HepG2 (cell line): ENCODE data around the gene ATP10A. TPM values are rescaled to one million over a fixed set of nuclear protein-coding genes. Genes with fewer than 3 reads are reported as not detected.

Experiments used
- FOXP1 ChIP-seq, 2 experiments: fragments of 450-650 bp in 1 of 2; IDR thresholded peaks; 2 replicates each; pipeline ENCODE4 v1.6.1; 2017 to 2018; ENCODE audit warnings: antibody characterized with exemption in 1 of 2
- FOXP4 ChIP-seq: sonication (generic); formaldehyde crosslinking; IDR thresholded peaks from 2 replicates; pipeline ENCODE4 v1.4.0; 2020; ENCODE audit warnings: missing genetic modification reagents
- HNF1B ChIP-seq: sonication (generic); formaldehyde crosslinking; IDR thresholded peaks from 2 replicates; pipeline ENCODE4 v1.5.1; 2020; ENCODE audit warnings: mild to moderate bottlenecking, moderate library complexity, missing genetic modification reagents
- MAF1 ChIP-seq: sonication (generic); formaldehyde crosslinking; IDR thresholded peaks from 2 replicates; pipeline ENCODE4 v1.5.0; 2020; ENCODE audit warnings: missing genetic modification reagents, borderline replicate concordance
- MAX ChIP-seq: IDR thresholded peaks from 2 replicates; pipeline ENCODE4 v1.6.1; 2012; ENCODE audit warnings: inconsistent platforms
- NPAS2 ChIP-seq: sonication (generic); formaldehyde crosslinking; IDR thresholded peaks from 2 replicates; pipeline ENCODE4 v1.8.0; 2022; ENCODE audit warnings: mild to moderate bottlenecking, missing genetic modification reagents, borderline replicate concordance
- RFXANK ChIP-seq: IDR thresholded peaks from 2 replicates; pipeline ENCODE4 v1.6.1; 2016
- SNAPC5 ChIP-seq: sonication (generic); formaldehyde crosslinking; IDR thresholded peaks from 2 replicates; pipeline ENCODE4 v1.8.1; 2023; ENCODE audit warnings: mild to moderate bottlenecking, missing genetic modification reagents, borderline replicate concordance
- SOX5 ChIP-seq: IDR thresholded peaks from 2 replicates; pipeline ENCODE4 v1.6.1; 2016; ENCODE audit warnings: borderline replicate concordance
- TBX2 ChIP-seq: sonication (generic); formaldehyde crosslinking; IDR thresholded peaks from 2 replicates; pipeline ENCODE4 v1.5.0; 2020; ENCODE audit warnings: missing genetic modification reagents, mild to moderate bottlenecking, borderline replicate concordance
- TFDP2 ChIP-seq: sonication (generic); formaldehyde crosslinking; IDR thresholded peaks from 2 replicates; pipeline ENCODE4 v1.4.0; 2020; ENCODE audit warnings: missing genetic modification reagents
- ZFP1 ChIP-seq: IDR thresholded peaks from 2 replicates; pipeline ENCODE4 v1.6.1; 2016
- ZNF256 ChIP-seq: sonication (generic); formaldehyde crosslinking; conservative IDR thresholded peaks from 2 replicates; pipeline ENCODE4 v1.4.0; 2020; ENCODE audit warnings: missing genetic modification reagents
- ZNF280D ChIP-seq: sonication (generic); formaldehyde crosslinking; IDR thresholded peaks from 2 replicates; pipeline ENCODE4 v1.5.1; 2020; ENCODE audit warnings: mild to moderate bottlenecking, missing genetic modification reagents
- ZNF329 ChIP-seq: sonication (generic); formaldehyde crosslinking; IDR thresholded peaks from 2 replicates; pipeline ENCODE4 v1.9.0; 2021; ENCODE audit warnings: low read depth, mild to moderate bottlenecking, missing genetic modification reagents
- ZNF337 ChIP-seq: sonication (generic); formaldehyde crosslinking; IDR thresholded peaks from 2 replicates; pipeline ENCODE4 v1.5.1; 2020; ENCODE audit warnings: missing genetic modification reagents, low read depth, mild to moderate bottlenecking, borderline replicate concordance
- ZNF382 ChIP-seq: sonication (generic); formaldehyde crosslinking; IDR thresholded peaks from 2 replicates; pipeline ENCODE4 v1.5.0; 2020; ENCODE audit warnings: missing genetic modification reagents, mild to moderate bottlenecking, borderline replicate concordance
- ZNF510 ChIP-seq: sonication (generic); formaldehyde crosslinking; IDR thresholded peaks from 2 replicates; pipeline ENCODE4 v1.4.0; 2020; ENCODE audit warnings: low read depth, mild to moderate bottlenecking, missing genetic modification reagents
- ZNF550 ChIP-seq: sonication (generic); formaldehyde crosslinking; IDR thresholded peaks from 2 replicates; pipeline ENCODE4 v1.4.0; 2020; ENCODE audit warnings: mild to moderate bottlenecking, missing genetic modification reagents, borderline replicate concordance
- ZNF704 ChIP-seq: sonication (generic); formaldehyde crosslinking; IDR thresholded peaks from 2 replicates; pipeline ENCODE4 v1.8.1; 2023; ENCODE audit warnings: mild to moderate bottlenecking, inconsistent platforms, moderate library complexity, missing genetic modification reagents, borderline replicate concordance
- polyA plus RNA-seq, 8 experiments: library from polyadenylated mRNA; depleted of rRNA in 3 of 8; stranded (reverse) in 7 of 8; unstranded in 1 of 8; fragments of >200 nt; fragmentation: Illumina TruSeq in 4 of 8; extraction: Trizol in 4 of 8; gene quantifications; 2 replicates each; pipeline versions ENCODE4 v1.2.1 to v1.2.3, GENCODE V29; 2011 to 2016; ENCODE audit warnings: low read depth in 4 of 8, missing spikeins in 1 of 8, mixed read lengths in 1 of 8; ENCODE audit not compliant: insufficient read depth in 1 of 8
- total RNA-seq, 5 experiments: library from RNA; depleted of rRNA; stranded (reverse); fragments of >200 nt; fragmentation: Illumina TruSeq; extraction: Trizol; gene quantifications; 2 replicates each; pipeline ENCODE4 v1.2.3, GENCODE V29; 2016; ENCODE audit warnings: low read depth in 1 of 5

ATP10A gene
- total and polyA plus RNA-seq, 2 of the 13 experiments (the other 11 are each of a cell fraction or from before 2014, with no cell fraction given), result 0.58 to 4.2 TPM

- no peak for TF ChIP-seq ZNF382
- TF ChIP-seq TFDP2 (CRISPR knock-in tag), result no peak
- TF ChIP-seq ZNF510 (CRISPR knock-in tag), result no peak
- no peak for TF ChIP-seq MAF1 (CRISPR knock-in tag)
- TF ChIP-seq SOX5 (CRISPR knock-in tag), result 0 out of 2 replicates have a peak, but pooled peaks have one; percentile 29
- TF ChIP-seq ZNF704 (CRISPR knock-in tag), result no peak
- TF ChIP-seq ZNF329, result no peak
- TF ChIP-seq ZNF337, result no peak
- TF ChIP-seq HNF1B, result peak; percentile 70
- TF ChIP-seq ZNF550 (CRISPR knock-in tag), result no peak
- TF ChIP-seq RFXANK, result no peak
- no peak for TF ChIP-seq ZNF280D (CRISPR knock-in tag)
- TF ChIP-seq ZNF256, result no peak
- no peak for TF ChIP-seq FOXP4 (CRISPR knock-in tag)
- no peak for TF ChIP-seq MAX
- TF ChIP-seq SNAPC5 (CRISPR knock-in tag), result no peak
- TF ChIP-seq ZFP1 (CRISPR knock-in tag), result no peak
- peak; percentile 31; the same call in 1 of the 2 replicates for TF ChIP-seq TBX2 (CRISPR knock-in tag)
- TF ChIP-seq NPAS2 (CRISPR knock-in tag), result no peak
- no peak for TF ChIP-seq FOXP1 (IDR thresholded peaks at IDR 0.05)
- no peak for TF ChIP-seq FOXP1 (CRISPR knock-in tag; IDR thresholded peaks at IDR 0.05)
These were observed 75.1 kb downstream of the ATP10A start (continued) for GRCh38 chr15:25787855-25788520.
